MCF 10A (cell line): Measurements from ENCODE around the gene TP53TG5. TPM values are rescaled to one million over a fixed set of nuclear protein-coding genes. Genes with fewer than 3 reads are reported as not detected.
A peak's percentile ranks its signal among the peaks of the same experiment; 100 is the strongest.

Experiments
- BruUV-seq: library from RNA; stranded (reverse); fragments of 400-500 nt; replicated peaks from 2 replicates; lab custom pipeline; 2021; lab: Mats Ljungman, UMichigan
- CTCF ChIA-PET: fragments of 300-600 bp; sonication (Branson Sonifier 250); formaldehyde crosslinking; extraction: SDS; loops from one replicate; lab custom pipeline; 2021; ENCODE audit warnings: antibody characterized with exemption, inconsistent platforms; lab: Yijun Ruan, JAX
- POLR2A ChIA-PET: fragments of 300-600, 350-650 bp; sonication (Branson Sonifier 250); formaldehyde crosslinking; extraction: SDS; loops from one replicate; lab custom pipeline; 2020; ENCODE audit warnings: antibody characterized with exemption, inconsistent platforms; lab: Yijun Ruan, JAX
- DNase-seq: peaks from one replicate; pipeline ENCODE4 v3.0.0-alpha.2; 2018; ENCODE audit not compliant: unreplicated experiment
- H3K27ac Mint-ChIP-seq: one replicate; pipeline ENCODE4 v1.8.0; 2022; ENCODE audit warnings: mild to moderate bottlenecking, low read depth, mixed read lengths; ENCODE audit not compliant: unreplicated experiment
- H3K27me3 Mint-ChIP-seq: one replicate; pipeline ENCODE4 v1.8.0; 2022; ENCODE audit warnings: mixed read lengths; ENCODE audit not compliant: insufficient read depth, unreplicated experiment
- H3K36me3 Mint-ChIP-seq: one replicate; pipeline ENCODE4 v1.8.0; 2022; ENCODE audit warnings: mild to moderate bottlenecking, moderate library complexity, mixed read lengths; ENCODE audit not compliant: insufficient read depth, unreplicated experiment
- H3K4me1 Mint-ChIP-seq: one replicate; pipeline ENCODE4 v1.8.0; 2022; ENCODE audit warnings: mixed read lengths; ENCODE audit not compliant: insufficient read depth, unreplicated experiment
- H3K4me3 Mint-ChIP-seq: one replicate; pipeline ENCODE4 v1.8.0; 2022; ENCODE audit warnings: mild to moderate bottlenecking, moderate library complexity, mixed read lengths; ENCODE audit not compliant: unreplicated experiment
- H3K9me3 Mint-ChIP-seq: one replicate; pipeline ENCODE4 v1.8.0; 2022; ENCODE audit warnings: mixed read lengths; ENCODE audit not compliant: unreplicated experiment
- CTCF ChIP-seq: fragments of 200-600 bp; IDR thresholded peaks from one replicate; pipeline ENCODE4 v1.8.0; 2022; ENCODE audit warnings: antibody characterized with exemption, mild to moderate bottlenecking; ENCODE audit not compliant: unreplicated experiment
- intact Hi-C: fragments of 100-400 bp; cut with micrococcal nuclease; formaldehyde crosslinking; loops from 2 replicates; pipeline ENCODE4 v1.14.1; 2022
- total RNA-seq: library from RNA; stranded (reverse); gene quantifications from 2 replicates; pipeline ENCODE4 v1.2.3, GENCODE V29; 2022

Gene TP53TG5
- total RNA-seq, 1 experiment from 2014 or later, result not detected

DNA sequence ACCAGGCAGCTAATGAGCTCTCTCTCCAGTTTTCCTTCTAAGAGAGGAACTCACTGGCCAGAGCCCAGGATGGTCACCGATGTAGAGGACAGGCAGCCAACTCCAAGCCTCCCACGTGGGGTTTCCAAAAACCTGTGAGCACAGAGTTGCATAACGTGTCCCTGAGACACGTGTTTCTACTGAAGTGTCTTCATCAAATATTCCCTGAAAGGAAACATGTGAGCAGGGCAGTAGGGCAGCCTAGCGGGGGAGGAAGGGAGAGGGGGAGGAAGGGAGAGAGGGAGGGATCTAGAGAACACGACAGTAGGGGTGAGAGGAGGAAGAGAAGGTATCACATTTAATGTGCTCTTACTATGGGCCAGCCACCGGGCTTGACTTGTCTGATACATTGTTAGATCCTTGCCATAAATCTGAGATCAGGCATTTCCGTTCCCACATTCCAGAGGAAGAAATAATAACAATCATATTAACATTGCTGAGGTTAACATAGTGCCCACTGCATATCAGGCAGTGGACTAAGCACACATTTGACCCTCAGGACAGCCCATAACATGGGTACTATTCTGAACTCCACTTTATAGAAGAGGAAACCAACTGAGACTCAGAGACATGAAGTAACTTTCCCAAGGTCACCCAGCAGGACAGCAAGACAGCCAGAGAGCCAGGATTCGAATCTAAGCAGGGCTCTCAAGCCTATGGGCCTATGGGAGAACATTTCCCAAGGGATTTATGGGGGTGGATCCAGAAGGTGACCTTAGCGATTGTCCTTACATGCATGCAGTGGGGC is 19.6 kb downstream of the TP53TG5 start:
- no peak for TF ChIP-seq CTCF
- ChIA-PET POLR2A (interaction anchor here (0.6 to 34.6 kb wide), 8 partner anchors 23 to 576 kb away, joined by 3 to 1328 read pairs (median 6); partner anchors contain the start of genes PCIF1, PIGT and SDC4), CTCF (interaction anchor here (0.7 to 7.4 kb wide), 13 partner anchors 10 to 611 kb away, joined by 3 to 96 read pairs (median 7); partner anchors contain the start of gene SDC4)
- Mint-ChIP-seq H3K4me3 (peak overlapping the region; percentile 60), H3K4me1 (peaks cover 54% of the 10 kb centered on the region), H3K9me3 (no peaks in the 10 kb centered on the region), H3K27me3 (no peaks in the 10 kb centered on the region), H3K36me3 (peaks cover 7% of the 10 kb centered on the region), H3K27ac (peak overlapping the region; percentile 91)
- peak; percentile 92 for DNase-seq
- no TSS peak for BruUV-seq
- intact Hi-C loops, result no loop called here

GRCh38 chr20:45355209-45356084 is 22.7 kb downstream of the TP53TG5 start:
- Mint-ChIP-seq H3K27ac (peak overlapping the region; percentile 70), H3K4me3 (no peak overlapping the region), H3K36me3 (no peaks in the 10 kb centered on the region), H3K27me3 (no peaks in the 10 kb centered on the region), H3K9me3 (no peaks in the 10 kb centered on the region), H3K4me1 (peaks cover 47% of the 10 kb centered on the region)
- intact Hi-C loops, result no loop called here
- DNase-seq, result peak; percentile 65
- no TSS peak for BruUV-seq
- no peak for TF ChIP-seq CTCF
- ChIA-PET CTCF (interaction anchor here (0.9 to 1.3 kb wide), 4 partner anchors 8 to 416 kb away, joined by 3 to 5 read pairs (median 4); no protein-coding TSS in a partner anchor), POLR2A (interaction anchor here (0.6 to 34.6 kb wide), 3 partner anchors 20 to 550 kb away, joined by 3 to 1328 read pairs (median 4); partner anchors contain the start of gene SDC4)

DNA sequence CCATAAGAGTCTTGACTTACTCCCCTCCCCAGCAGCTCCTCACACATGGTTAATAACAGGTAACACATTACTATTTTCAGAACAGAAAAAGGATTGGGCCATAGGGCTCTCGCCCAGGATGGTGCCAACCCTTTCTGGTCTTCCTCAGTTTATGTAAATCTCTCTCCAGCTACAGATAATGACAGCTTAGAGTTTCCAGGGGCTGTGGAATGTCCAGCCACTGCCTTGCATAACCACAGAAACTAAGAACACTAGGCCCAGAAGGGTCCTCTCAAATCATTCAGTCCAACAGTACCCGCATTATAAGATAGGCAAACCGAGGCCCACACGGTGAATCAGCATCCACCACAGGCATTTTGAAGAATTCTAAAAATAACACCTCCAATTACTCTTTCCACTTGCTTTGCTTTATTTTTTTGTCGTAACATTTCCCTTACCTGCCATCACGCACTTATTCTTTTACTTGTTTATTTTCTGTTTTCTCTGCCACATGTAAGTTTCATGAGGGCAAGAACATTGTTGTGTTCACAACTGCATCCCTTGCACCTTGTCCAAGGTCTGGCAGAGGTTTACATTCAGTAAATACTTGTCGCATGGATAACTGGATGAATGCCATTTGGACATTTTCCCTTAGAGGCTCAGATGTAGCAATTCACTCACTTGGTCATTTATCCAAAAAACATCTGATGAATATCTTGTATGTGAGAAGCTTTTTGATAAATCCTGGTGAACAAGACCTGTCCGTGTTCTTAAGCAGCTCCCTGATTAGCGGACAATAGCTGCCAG is 23.5 kb downstream of the TP53TG5 start:
- Mint-ChIP-seq H3K4me1 (peaks cover 40% of the 10 kb centered on the region), H3K27ac (peak overlapping the region; percentile 70), H3K4me3 (no peak overlapping the region), H3K27me3 (no peaks in the 10 kb centered on the region), H3K36me3 (no peaks in the 10 kb centered on the region), H3K9me3 (no peaks in the 10 kb centered on the region)
- no peak for TF ChIP-seq CTCF
- no peak for DNase-seq
- no TSS peak for BruUV-seq
- ChIA-PET CTCF (interaction anchor here (0.6 to 1.3 kb wide), 5 partner anchors 9 to 417 kb away, joined by 3 to 6 read pairs (median 4); partner anchors contain the start of gene PIGT), POLR2A (interaction anchor here (0.6 to 37.4 kb wide), 4 partner anchors 6 to 551 kb away, joined by 3 to 1328 read pairs (median 666); partner anchors contain the start of genes SDC4 and SYS1)
- intact Hi-C loops, result no loop called here
